ENCODE results near the gene TRAPPC3L. TPM values are rescaled to one million over a fixed set of nuclear protein-coding genes. Genes with fewer than 3 reads are reported as not detected.

Gene TRAPPC3L
- total and polyA plus RNA-seq, 2 of the 8 experiments (the other 6 are each of a cell fraction or from before 2014, with no cell fraction given) = not detected

DNA sequence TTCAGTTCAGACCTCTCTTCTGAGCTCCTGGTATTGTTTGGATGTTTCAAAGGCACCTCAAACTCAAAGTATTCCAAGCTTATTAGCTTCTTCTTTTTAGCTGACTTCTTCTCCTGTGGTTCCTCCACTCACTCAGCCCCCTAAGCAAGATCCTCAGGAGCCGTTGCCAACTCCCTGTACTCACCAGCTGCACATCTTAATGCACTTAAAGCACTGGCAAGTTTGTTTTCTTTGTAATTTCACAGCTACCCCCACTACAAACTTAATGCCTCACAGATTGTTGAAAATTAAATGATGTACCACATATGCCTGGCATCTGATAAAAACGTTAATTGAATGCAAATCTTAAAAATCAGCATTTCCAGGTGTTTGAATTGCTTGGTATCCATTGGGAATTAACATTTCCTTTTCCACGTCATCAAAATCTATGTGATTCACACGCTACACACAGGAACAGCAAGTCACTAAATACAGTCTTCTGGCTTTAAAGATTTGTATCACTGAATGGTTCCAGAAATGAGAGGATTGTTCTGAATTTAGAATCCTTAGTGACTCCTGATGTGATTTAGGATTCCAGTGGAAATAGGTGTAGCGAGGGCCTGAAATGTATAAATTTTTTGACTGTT lies 59.8 kb downstream of the TRAPPC3L start:
- H2BK15ac ChIP-seq (ENCODE audit: low read length) = no peak overlapping the region
- H3K4me2 ChIP-seq (ENCODE audit: insufficient read depth in 1 of 2, low read depth in 2 of 2, low read length in 2 of 2) = no peak overlapping the region
- H2AFZ ChIP-seq (ENCODE audit: low read length) = no peak overlapping the region; the same call in 1 of the 2 replicates
- H2BK120ac ChIP-seq (replicated peaks; ENCODE audit: low read depth, low read length) = no peak overlapping the region
- no peak for TF ChIP-seq MAX (IDR thresholded peaks at IDR 0.05)
- TF ChIP-seq PHF8 (conservative IDR thresholded peaks at IDR 0.05; ENCODE audit: low read depth, low read length) = no peak
- TF ChIP-seq MAFK (IDR thresholded peaks at IDR 0.05; ENCODE audit: low read depth, low read length) = no peak
- ChIA-PET POLR2A (ENCODE audit: partially characterized antibody) (no interaction called here), CTCF (ENCODE audit: partially characterized antibody) (interaction anchor here (1.1 to 2.7 kb wide), 2 partner anchors 26 to 197 kb away, joined by 3 to 11 read pairs; partner anchors contain the start of gene CALHM5)
- FAIRE-seq = no peak
- no peaks in the 10 kb centered on the region for H4K20me1 ChIP-seq (replicated peaks in 1 of 2; ENCODE audit: control insufficient read depth in 1 of 2, insufficient read depth in 2 of 2, low read length in 2 of 2)
- no peak overlapping the region for H2AK5ac ChIP-seq (ENCODE audit: low read depth, low read length)
- no peak overlapping the region for H2BK12ac ChIP-seq (ENCODE audit: low read depth, low read length)
- no peaks in the 10 kb centered on the region for H3K27me3 ChIP-seq (replicated peaks in 1 of 4; ENCODE audit: control insufficient read depth in 3 of 4, extremely low read depth in 1 of 4, insufficient read depth in 3 of 4, low read length in 3 of 4)
- H3K4me1 ChIP-seq (replicated peaks in 1 of 4; ENCODE audit: control insufficient read depth in 3 of 4, insufficient read depth in 4 of 4, low read length in 3 of 4) = no peaks in the 10 kb centered on the region
- no peaks in the 10 kb centered on the region for H3K79me1 ChIP-seq (ENCODE audit: low read depth, low read length)
- H2BK20ac ChIP-seq (ENCODE audit: low read length) = no peak overlapping the region
- no peak overlapping the region for H3K23ac ChIP-seq (ENCODE audit: insufficient read length)
- H3K4ac ChIP-seq (replicated peaks; ENCODE audit: insufficient read length, low read depth, low read length) = no peak overlapping the region
- no peaks in the 10 kb centered on the region for H3K79me2 ChIP-seq (ENCODE audit: control insufficient read depth in 1 of 2, insufficient read depth in 2 of 2, low read length in 2 of 2)
- H3K9me3 ChIP-seq (ENCODE audit: insufficient read depth in 2 of 2, low read depth in 1 of 2, low read length in 1 of 2) = no peaks in the 10 kb centered on the region
- H3K23me2 ChIP-seq (ENCODE audit: low read depth, low read length) = no peaks in the 10 kb centered on the region
- H3K56ac ChIP-seq (replicated peaks; ENCODE audit: insufficient read length, low read depth, low read length) = no peak overlapping the region
- H3K18ac ChIP-seq (ENCODE audit: extremely low read depth, low read length) = no peak overlapping the region
- no peak overlapping the region for H3K9ac ChIP-seq (replicated peaks in 1 of 4; ENCODE audit: extremely low read depth in 1 of 4, low read depth in 3 of 4, low read length in 3 of 4)
- H3K27ac ChIP-seq (ENCODE audit: low read depth, low read length) = no peak overlapping the region
- H3K14ac ChIP-seq (ENCODE audit: insufficient read length) = no peak overlapping the region
- H4K91ac ChIP-seq (replicated peaks; ENCODE audit: insufficient read length, low read length) = no peak overlapping the region
- no peak overlapping the region for H3K4me3 ChIP-seq (ENCODE audit: extremely low read depth in 1 of 4, insufficient read depth in 2 of 4, low read depth in 3 of 4, low read length in 4 of 4)
- H4K5ac ChIP-seq (ENCODE audit: insufficient read length, low read depth, low read length) = no peak overlapping the region
- no peak for DNase-seq (ENCODE audit: low read depth in 1 of 2, low spot score in 2 of 2)
- WGBS, 2 experiments (ENCODE audit: extremely low coverage in 1 of 2, insufficient coverage in 1 of 2, insufficient read length in 1 of 2, insufficient replicate concordance in 2 of 2, low coverage in 1 of 2, low lambda C conversion rate in 2 of 2, missing lambda C conversion rate in 1 of 2) = 81% methylated on average over 5 of the region's 5 CpGs; no CpG with 5 or more reads in 1 of the 2 experiments
- no peaks in the 10 kb centered on the region for H3K36me3 ChIP-seq (ENCODE audit: control insufficient read depth in 2 of 4, insufficient read depth in 4 of 4, low read length in 3 of 4)
- H2BK5ac ChIP-seq (ENCODE audit: low read depth, low read length) = no peak overlapping the region
- no peak overlapping the region for H4K8ac ChIP-seq (ENCODE audit: extremely low read depth, insufficient read depth, low read length)

Data from H1 (cell line).